Testis (tissue), 3 donors: Measurements from ENCODE around the gene CPNE4. TPM values are rescaled to one million over a fixed set of nuclear protein-coding genes. Genes with fewer than 3 reads are reported as not detected.

Experiments
- DNase-seq: peaks from one replicate; pipeline ENCODE4 v3.0.0-alpha.2; 2019
- H3K27ac ChIP-seq, 2 donors: fragments of 200-600 bp; sonication (generic); one replicate each; pipeline ENCODE4 v1.5.1; 2019
- H3K27me3 ChIP-seq: fragments of 200-600 bp; sonication (generic); one replicate; pipeline ENCODE4 v1.5.1; 2019
- H3K36me3 ChIP-seq: fragments of 200-600 bp; sonication (generic); one replicate; pipeline ENCODE4 v1.5.1; 2017; ENCODE audit warnings: low read depth; ENCODE audit errors: missing control alignments
- H3K4me1 ChIP-seq: fragments of 200-600 bp; sonication (generic); one replicate; pipeline ENCODE4 v1.5.1; 2019
- H3K4me3 ChIP-seq, 2 donors: fragments of 200-600 bp; sonication (generic); one replicate each; pipeline ENCODE4 v1.5.1; 2017 to 2019
- H3K9me3 ChIP-seq: fragments of 200-600 bp; sonication (generic); one replicate; pipeline ENCODE4 v1.5.1; 2017
- POLR2A ChIP-seq: fragments of 450-650 bp; IDR thresholded peaks from one replicate; pipeline ENCODE4 v1.6.1; 2017; ENCODE audit warnings: antibody characterized with exemption, mild to moderate bottlenecking, moderate library complexity
- WGBS, 2 donors: methylation state at CpG; one replicate each; pipeline ENCODE4 v1.1.5; 2018; 5-methylcytosine and 5-hydroxymethylcytosine counted together
- intact Hi-C: fragments of 100-400 bp; cut with DNase I; formaldehyde crosslinking; loops from one replicate; pipeline ENCODE4 v1.15.1; 2023; ENCODE audit warnings: low total_unique reads
- polyA plus RNA-seq: library from polyadenylated mRNA; stranded (reverse); fragments of 350-450 nt; fragmentation: Illumina TruSeq; extraction: RNeasy Lipid Tissue Mini Kit (QIAGEN cat#74804); gene quantifications from one replicate; pipeline ENCODE4 v1.2.3, GENCODE V29; 2014; ENCODE audit warnings: low read depth, low replicate concordance; ENCODE audit not compliant: insufficient read depth
- total RNA-seq, 2 donors: library from RNA; depleted of rRNA; stranded (reverse); fragments of >200 nt; gene quantifications; one replicate each; pipeline ENCODE4 v1.2.3, GENCODE V29; 2016
- TF ChIP-seq, protein P1 (sequence below), 3 experiments: fragments of 450-650 bp in 2 of 3; fragments of 200-600 bp in 1 of 3; sonication (generic) in 1 of 3; IDR thresholded peaks; one replicate each; pipeline ENCODE4 v1.5.1; 2016 to 2019; ENCODE audit warnings: antibody characterized with exemption in 3 of 3, mild to moderate bottlenecking in 2 of 3, moderate library complexity in 1 of 3

The CPNE4 gene
- total and polyA plus RNA-seq, 3 donors from 2014 or later = 2.4 to 8.4 (median 4.5) TPM

DNA sequence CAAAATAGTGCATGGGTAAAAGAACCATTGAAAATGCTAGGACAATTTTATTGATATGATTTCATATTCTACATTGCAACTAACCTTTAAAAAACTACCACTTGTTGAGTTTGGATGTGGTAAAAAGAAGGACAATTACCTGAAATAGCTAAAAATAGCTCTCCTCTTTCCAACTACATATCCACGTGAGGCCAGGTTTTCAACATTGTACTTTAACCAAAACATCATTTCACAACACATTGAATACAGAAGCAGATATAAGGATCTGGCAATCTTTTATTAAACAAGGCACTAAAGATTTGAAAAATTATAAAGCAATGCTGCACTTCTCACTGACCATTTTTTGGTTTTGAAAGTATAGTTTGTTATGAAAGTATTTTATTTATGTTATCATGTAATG, 504.0 kb downstream of the CPNE4 start:
- DNase-seq = no peak
- Histone ChIP-seq H3K4me1 (no peaks in the 10 kb centered on the region), H3K9me3 (no peaks in the 10 kb centered on the region), H3K36me3 (no peaks in the 10 kb centered on the region), H3K27ac (no peak overlapping the region), H3K27me3 (no peaks in the 10 kb centered on the region), H3K4me3 (no peak overlapping the region)
- 79 to 80% methylated on average over 1 of the region's 1 CpG for WGBS, 2 donors
- TF ChIP-seq, protein P1, sequence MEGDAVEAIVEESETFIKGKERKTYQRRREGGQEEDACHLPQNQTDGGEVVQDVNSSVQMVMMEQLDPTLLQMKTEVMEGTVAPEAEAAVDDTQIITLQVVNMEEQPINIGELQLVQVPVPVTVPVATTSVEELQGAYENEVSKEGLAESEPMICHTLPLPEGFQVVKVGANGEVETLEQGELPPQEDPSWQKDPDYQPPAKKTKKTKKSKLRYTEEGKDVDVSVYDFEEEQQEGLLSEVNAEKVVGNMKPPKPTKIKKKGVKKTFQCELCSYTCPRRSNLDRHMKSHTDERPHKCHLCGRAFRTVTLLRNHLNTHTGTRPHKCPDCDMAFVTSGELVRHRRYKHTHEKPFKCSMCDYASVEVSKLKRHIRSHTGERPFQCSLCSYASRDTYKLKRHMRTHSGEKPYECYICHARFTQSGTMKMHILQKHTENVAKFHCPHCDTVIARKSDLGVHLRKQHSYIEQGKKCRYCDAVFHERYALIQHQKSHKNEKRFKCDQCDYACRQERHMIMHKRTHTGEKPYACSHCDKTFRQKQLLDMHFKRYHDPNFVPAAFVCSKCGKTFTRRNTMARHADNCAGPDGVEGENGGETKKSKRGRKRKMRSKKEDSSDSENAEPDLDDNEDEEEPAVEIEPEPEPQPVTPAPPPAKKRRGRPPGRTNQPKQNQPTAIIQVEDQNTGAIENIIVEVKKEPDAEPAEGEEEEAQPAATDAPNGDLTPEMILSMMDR (IDR thresholded peaks at IDR 0.05) = no peak
- TF ChIP-seq POLR2A = no peak
- intact Hi-C loops = no loop called here

DNA sequence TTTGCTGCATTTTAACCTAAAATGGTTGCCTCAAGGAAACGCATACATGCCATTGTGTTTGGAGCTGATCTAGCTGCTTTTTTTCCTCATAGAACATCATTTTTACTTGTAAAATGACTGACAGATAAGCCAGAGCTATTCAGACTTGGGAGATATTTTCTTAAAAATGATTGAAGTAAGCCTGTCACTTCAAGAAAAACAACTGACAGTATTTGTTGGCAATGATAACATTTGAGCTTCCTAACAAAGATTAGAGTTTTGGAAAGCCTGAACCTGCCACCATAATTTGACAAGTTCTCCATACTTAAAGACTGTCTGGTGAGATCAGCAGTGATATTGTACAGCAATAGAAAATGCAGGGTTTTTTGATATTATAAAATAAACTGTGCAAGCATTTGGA, 504.4 kb downstream of the CPNE4 start:
- no peak for DNase-seq
- Histone ChIP-seq H3K36me3 (no peaks in the 10 kb centered on the region), H3K27ac (no peak overlapping the region), H3K4me3 (no peak overlapping the region), H3K27me3 (no peaks in the 10 kb centered on the region), H3K4me1 (no peaks in the 10 kb centered on the region), H3K9me3 (no peaks in the 10 kb centered on the region)
- intact Hi-C loops = no loop called here
- TF ChIP-seq, protein P1 (IDR thresholded peaks at IDR 0.05) = no peak
- TF ChIP-seq POLR2A = no peak
- 91 to 96% methylated on average over 1 of the region's 1 CpG for WGBS, 2 donors

DNA sequence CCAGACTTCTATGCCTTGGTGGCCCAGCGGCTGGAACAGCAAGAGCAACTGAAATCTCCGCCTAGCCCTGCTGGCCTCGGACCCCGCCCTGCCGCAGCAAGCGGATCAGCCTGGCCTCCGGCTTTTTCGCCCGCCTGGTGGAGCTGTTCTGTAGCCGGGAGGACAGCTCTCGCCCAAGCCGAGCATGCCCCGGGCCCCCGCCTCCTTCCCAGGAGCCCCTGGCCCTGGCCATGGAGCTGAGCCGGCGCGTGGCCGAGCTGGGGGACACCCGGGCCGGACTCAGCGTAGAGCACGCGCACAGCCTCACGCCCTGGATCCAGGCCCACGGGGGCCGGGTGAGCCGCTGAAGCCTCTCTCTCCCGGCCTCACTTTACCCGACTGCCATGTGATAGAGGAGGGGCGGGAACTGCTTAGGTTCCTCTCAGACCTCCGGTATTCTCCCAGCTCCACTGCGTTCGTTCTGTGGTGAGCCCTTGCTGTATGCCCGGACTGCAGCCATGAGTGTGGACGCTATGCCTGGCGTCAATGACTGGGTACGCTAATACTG, 507.9 kb downstream of the CPNE4 start:
- no peaks in the 10 kb centered on the region for H3K36me3 ChIP-seq
- H3K27ac ChIP-seq = peak overlapping the region in 1 of 2 donors; percentile 2
- intact Hi-C loops = no loop called here
- TF ChIP-seq POLR2A = no peak
- TF ChIP-seq, protein P1 (IDR thresholded peaks at IDR 0.05) = peak in 2 of 3 experiments; percentile 14 to 30
- H3K27me3 ChIP-seq = no peaks in the 10 kb centered on the region
- no peaks in the 10 kb centered on the region for H3K4me1 ChIP-seq
- peak; percentile 85 for DNase-seq
- 8 to 20% methylated on average over 10 to 27 of the region's 37 CpGs for WGBS, 2 donors
- H3K4me3 ChIP-seq = peak overlapping the region; percentile 56 to 60
- H3K9me3 ChIP-seq = no peaks in the 10 kb centered on the region

GRCh38 chr3:131518680-131519079, 516.1 kb downstream of the CPNE4 start:
- Histone ChIP-seq H3K36me3 (no peaks in the 10 kb centered on the region), H3K4me3 (no peak overlapping the region), H3K4me1 (no peaks in the 10 kb centered on the region), H3K27ac (no peak overlapping the region), H3K27me3 (no peaks in the 10 kb centered on the region), H3K9me3 (no peaks in the 10 kb centered on the region)
- 80 to 84% methylated on average over 7 of the region's 7 CpGs for WGBS, 2 donors
- DNase-seq = no peak
- intact Hi-C loops = no loop called here
- TF ChIP-seq, protein P1 (IDR thresholded peaks at IDR 0.05) = no peak
- TF ChIP-seq POLR2A = no peak

DNA sequence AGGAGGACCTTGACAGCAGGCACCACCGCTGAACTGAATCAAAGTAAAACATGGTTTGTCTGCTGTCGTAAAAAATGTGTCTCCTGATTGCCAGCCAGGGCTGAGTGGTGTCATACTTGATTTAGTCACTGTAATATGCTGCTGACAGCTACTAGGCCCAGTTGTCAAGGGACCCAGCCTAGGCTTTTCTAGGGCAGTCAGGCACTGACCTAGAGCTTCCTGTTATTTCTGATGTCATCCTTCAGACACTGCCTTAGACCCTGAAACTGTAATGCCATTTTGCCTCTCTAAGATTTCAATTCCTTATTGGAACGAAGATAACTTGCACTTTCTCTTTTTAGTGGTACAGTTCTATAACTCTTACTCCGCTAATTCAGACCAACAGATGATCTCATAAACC, 529.4 kb downstream of the CPNE4 start:
- intact Hi-C loops = no loop called here
- Histone ChIP-seq H3K9me3 (no peaks in the 10 kb centered on the region), H3K4me1 (peaks cover 12% of the 10 kb centered on the region), H3K27ac (no peak overlapping the region), H3K27me3 (no peaks in the 10 kb centered on the region), H3K4me3 (no peak overlapping the region), H3K36me3 (no peaks in the 10 kb centered on the region)
- WGBS, 2 donors = 77 to 85% methylated on average over 4 of the region's 4 CpGs
- DNase-seq = no peak
- TF ChIP-seq, protein P1 (IDR thresholded peaks at IDR 0.05) = no peak
- TF ChIP-seq POLR2A = no peak
